ENCODE results near the gene DRP2.
A peak's percentile ranks its signal among the peaks of the same experiment; 100 is the strongest.
"Not testable (repeated sequence)": the region's sequence is repeated elsewhere in the genome, so short reads cannot be mapped to it uniquely, and the experiment has no call there.

Gene DRP2, protein sequence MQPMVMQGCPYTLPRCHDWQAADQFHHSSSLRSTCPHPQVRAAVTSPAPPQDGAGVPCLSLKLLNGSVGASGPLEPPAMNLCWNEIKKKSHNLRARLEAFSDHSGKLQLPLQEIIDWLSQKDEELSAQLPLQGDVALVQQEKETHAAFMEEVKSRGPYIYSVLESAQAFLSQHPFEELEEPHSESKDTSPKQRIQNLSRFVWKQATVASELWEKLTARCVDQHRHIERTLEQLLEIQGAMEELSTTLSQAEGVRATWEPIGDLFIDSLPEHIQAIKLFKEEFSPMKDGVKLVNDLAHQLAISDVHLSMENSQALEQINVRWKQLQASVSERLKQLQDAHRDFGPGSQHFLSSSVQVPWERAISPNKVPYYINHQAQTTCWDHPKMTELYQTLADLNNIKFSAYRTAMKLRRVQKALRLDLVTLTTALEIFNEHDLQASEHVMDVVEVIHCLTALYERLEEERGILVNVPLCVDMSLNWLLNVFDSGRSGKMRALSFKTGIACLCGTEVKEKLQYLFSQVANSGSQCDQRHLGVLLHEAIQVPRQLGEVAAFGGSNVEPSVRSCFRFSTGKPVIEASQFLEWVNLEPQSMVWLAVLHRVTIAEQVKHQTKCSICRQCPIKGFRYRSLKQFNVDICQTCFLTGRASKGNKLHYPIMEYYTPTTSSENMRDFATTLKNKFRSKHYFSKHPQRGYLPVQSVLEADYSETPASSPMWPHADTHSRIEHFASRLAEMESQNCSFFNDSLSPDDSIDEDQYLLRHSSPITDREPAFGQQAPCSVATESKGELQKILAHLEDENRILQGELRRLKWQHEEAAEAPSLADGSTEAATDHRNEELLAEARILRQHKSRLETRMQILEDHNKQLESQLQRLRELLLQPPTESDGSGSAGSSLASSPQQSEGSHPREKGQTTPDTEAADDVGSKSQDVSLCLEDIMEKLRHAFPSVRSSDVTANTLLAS

DNA sequence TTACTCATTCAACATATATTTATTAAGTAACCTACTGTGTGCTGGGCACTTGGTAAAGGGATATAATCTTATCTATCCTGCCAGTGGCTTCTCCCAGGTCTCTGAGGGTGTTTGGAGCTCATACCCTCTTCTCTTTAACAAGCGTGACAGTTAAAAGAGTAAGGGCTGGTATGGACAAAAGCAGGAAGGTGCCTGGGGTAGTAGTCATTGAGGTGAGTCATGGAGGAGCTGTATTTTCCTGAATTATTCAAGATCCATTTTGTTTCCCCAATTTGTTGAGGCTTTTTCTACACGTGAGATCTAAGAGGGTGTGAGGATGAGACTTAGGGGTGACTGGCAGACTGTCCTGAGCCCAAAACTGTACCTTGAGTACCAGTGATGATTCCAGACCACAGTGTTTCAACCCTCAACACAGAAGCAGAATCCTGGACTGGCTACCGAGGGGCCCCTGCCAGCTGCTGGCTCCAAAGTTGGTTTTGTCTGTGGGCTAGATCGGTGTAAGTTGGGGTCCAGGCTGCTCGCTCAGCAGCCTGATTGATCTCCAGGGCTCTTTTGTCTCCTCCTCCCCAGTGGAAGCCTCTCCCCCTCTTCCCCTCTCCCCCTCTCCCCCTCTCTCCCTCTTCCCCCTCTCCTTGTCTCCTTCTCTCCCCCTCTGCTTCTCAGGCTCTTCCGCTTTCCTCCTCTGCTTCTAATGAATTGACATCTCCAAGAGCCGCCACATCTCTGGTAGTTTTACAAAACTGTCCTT lies at the start of gene DRP2:
DRP2 (plus strand) TSS at position 671 of the 748 bp plus-strand sequence. CDS start 11,862 bp downstream, outside the sequence.
- peak; percentile 29 for DNase-seq (ENCODE audit: low spot score)

DNA sequence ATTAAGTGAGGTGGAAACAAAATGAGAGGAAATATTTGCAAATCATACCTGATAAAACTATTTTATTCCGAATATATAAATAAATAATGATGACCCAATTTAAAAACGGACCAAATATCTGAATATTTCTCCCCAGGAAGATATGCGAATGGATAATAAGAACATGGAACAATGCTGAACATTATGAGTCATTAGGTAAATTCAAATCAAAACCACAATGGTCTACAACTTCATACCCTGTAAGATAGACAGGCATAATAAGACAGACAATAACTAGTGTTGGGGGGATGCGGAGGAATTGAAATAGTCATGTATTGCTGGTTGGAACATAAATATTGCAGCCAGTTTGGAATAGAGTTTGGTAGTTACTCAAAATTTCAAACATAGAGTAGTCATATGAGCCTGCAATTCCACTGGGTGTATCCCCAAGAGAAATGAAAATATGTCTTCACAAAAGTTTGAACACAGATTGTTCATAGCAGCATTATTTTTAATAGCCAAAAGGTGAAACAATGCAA lies 47.6 kb upstream of the DRP2 start:
- no peak for DNase-seq (ENCODE audit: low spot score)

DNA sequence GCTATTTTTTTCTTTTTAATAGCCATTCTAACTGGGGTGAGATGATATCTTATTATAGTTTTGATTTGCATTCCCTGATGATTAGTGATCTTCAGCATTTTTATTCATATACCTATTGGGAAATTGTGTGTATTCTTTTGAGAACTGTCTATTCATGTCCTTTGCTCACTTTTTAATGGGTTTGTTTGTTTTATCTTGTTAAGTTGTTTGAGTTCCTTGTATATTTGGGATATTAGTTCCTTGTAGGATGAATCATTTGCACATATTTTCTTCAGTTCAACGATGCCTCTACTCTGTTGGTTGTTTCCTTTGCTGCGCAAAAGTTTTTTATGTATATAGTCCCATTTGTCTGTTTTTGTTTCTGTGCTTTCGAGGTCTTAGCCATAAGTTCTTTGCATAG lies 43.1 kb upstream of the DRP2 start:
- DNase-seq (ENCODE audit: low spot score) = no peak

DNA sequence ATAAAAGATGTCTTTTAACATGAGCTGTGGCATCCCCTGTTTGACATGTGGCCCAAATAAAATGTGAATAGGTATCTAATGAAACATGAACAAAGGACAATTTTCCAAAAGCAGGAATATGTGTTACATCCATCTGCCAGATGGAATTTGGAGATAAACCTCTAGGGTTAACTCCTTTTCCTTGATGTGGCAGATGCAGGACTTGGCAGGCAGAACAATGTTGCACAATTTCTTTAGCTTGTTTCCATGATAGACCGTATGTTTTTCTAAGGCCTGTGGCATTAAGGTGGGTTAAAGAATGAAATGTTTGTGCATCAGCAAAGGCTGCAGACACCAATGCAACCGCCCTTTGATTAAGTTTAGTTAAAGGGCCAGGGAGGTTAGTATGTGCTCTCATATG lies 34.7 kb upstream of the DRP2 start:
- DNase-seq (ENCODE audit: low spot score) = not testable (repeated sequence)

DNA sequence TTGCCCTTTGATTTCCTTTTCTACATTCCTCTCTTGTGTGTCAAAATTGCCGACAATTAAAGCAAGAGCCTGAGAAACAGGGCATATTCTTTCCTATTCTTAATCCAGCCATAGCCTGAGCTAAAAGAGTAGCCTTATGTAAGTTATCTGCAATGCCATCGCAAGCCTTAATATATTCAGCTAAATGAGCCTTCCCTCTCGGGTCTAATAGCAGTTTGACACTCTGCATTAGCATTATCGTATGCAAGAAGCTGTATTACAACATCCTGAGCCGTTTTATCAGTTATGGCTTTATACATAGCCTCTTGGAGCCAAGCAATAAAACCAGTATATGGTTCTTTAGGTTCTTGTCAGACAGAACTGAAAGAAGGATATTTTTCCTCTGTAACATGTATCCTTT lies 31.6 kb upstream of the DRP2 start:
- DNase-seq (ENCODE audit: low spot score) = not testable (repeated sequence)

DNA sequence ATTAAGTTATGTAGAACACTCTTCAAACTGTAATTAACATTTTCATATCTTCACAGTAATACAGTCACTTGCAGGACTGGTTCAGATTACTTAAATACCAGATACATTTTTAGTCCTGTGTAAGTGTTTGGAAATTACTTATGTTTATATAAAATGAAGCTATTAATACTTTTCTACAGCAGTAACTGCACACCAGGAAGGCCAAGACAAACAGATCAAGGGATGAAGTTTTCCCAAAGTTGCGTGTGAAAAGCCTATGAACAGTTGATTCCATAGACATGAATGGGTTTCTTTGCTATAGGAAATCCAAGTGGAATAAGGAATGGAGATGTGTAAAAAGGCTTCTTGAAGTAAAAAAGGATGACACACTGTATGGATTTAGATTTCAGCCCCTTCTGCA lies 28.9 kb upstream of the DRP2 start:
- DNase-seq (ENCODE audit: low spot score) = no peak

DNA sequence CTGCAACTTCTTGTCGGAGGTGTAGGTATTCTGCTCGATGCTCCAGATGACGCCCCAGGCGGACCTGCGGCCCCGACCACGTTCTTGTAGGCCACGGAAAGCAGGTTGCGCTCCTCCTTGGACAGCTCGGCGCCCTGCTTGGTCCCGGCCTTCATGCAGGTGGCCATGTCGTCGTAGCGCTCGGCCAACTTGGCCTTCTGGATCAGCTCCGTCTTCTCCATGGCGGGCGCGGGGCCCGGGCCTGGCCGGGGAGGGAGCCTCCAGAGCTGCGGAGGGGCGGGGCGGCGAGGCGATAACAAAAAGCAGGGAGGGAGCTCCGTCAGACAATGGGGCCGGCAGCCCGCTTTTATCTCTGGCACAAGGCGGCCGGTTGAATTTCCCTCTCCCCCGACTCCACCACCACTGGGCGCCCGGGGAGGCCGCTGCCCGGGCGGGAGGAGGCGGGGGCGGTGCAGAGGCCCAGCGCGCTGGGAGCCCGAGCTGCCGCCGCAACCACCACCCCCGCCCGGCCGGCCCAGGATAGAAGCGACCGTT lies 28.3 kb upstream of the DRP2 start:
- DNase-seq (ENCODE audit: low spot score) = no peak

DNA sequence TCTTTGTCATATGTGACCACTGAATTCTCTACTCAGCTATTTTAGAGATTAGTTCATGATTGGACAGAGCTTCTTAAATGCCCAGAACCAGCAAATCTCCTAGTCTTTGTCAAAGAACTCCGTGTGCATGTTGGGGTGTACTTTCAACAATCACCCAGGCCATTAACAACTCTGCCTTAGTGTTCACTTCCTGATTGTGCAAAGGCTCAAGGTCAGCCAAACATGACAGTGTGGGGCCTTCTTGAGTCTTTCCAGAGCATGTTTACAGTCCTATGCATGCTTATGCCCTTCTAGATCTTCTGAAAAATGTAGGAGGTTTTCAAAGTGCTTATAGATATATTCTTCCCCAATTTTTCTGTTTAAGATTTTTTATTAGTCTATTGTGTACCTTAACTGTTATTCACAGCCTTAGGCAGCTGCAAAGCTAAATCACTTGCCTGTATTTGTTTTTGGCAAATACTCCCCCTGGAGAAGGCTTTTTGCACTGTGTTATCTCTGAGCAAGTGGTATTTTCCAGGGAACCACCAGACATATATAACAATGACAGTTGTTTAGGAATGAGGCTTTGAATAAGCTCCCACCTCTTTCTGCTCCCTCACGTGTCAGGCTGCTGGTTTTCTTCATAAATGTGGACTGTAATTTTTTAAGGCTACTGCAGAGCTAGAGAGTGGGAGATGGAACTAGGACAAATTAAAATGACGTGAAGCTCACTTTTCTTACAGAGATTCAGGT lies 24.0 kb upstream of the DRP2 start:
- DNase-seq (ENCODE audit: low spot score) = no peak

DNA sequence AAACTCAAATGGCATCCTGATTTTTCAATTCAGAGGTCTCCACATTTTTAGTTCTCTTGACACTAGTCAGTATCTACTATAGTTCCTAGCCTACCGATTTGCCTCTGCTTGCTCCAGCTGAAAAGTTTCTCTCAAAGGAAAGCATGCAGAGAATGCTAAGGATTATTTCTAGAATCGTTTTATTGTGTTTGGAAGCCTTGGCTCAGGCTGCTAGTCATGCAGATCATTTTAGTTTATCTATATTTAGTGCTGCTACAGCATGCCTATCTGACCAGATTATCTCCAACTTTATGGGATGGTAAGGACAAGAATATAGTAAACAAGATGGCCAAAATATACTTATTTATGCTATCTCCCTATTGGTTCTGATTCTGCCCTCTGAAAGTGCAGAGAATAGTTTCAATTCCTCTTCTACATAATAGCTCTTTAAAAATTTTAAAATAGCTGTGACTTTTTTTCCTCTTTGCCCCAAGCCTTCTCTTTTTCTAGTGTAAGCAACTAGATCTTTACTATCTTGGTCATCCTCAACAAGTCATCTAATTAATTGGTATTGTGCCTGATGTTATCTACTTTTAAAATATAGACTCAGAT lies 15.7 kb upstream of the DRP2 start:
- DNase-seq (ENCODE audit: low spot score) = no peak

DNA sequence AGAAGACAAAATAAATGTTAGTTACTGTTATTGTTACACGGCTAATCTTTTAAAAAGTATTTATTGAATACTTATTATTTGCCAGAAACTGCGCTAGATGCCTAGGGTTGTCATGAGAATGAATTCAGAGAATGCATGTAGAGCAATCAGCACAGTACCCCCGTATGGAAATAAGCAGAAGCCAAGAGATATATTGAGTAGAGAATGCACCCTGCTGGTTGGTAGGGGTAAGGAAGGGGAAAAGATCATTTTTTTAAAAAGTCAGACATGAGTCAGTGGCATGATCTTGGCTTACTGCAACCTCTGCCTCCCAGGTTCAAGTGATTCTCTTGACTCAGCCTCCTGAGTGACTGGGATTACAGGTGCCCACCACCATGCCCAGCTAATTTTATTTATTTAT lies 13.1 kb upstream of the DRP2 start:
- DNase-seq (ENCODE audit: low spot score) = peak; percentile 53

DNA sequence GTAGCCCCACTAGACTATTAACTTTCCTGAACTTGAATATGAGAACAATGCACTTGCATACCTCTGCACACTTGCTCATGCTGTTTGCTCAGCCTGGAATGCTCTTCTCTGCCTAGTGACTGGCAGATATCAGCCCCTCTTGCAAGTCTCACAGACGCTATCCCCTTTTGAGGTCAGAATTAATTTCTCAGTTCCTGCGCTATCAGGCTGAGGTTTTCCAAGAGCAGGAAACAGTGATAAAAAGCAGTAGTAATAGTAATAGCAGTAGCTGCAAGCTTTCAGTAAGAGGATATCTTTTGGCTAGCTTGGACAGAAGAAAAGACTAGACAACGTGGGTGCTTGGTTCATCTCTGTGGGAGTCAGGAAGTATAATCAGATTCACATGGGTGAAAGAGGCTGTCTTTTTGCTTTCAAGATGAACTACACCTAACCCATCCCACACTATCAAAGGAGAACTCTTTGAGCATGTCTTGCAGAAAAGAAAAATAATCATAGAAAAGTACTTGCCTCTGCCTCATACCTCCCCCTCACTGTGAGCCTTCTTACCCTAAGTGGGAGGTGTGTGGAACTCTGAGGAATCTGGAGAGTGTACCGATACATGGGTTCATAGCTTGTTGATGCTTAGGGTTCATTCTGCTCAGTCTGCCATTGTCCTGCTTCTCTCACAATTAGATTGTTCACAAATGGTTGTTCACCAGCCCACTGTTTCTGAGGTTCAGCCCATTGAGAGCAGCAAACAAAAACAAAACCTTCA lies 11.3 kb upstream of the DRP2 start:
- no peak for DNase-seq (ENCODE audit: low spot score)

DNA sequence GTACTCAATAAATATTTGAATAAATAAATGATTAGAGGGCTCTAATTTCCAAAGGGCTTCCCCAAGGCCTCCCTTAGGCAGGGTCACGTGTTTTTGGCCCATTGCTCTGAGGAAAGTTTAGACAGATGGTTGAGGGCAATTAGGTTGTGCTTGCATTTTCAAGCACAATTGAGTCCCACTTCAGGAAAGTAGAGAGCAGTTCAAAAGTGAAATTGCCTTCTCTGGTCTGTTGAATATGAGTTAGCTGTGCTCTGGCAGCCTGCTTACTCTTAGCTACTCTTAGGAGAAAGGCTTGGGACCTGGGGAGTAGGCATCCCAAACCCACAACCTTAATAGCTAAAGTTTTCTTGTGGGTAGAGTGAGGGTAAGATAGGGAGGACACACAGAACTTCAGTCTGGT lies 9.0 kb upstream of the DRP2 start:
- no peak for DNase-seq (ENCODE audit: low spot score)

DNA sequence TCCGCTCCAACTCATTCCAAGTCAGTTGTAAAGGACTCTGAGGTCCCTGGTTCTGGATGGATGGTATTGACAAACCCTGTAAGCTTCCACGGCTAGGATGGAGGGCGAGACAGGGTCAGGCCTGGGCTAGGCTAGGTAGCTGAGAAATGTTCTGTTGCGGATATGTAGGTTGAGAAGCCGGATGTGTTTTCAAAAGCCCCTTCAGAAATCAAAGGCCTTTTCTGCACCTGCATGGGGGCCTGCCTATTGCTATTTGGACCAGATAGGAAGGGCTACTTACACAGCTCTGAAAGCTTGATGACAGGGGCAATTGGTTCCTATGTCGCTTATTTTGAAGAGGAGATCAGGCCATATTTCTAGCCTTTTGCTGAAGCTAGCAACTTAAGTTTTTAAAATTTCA lies 1.9 kb upstream of the DRP2 start:
- DNase-seq (ENCODE audit: low spot score) = no peak

DNA sequence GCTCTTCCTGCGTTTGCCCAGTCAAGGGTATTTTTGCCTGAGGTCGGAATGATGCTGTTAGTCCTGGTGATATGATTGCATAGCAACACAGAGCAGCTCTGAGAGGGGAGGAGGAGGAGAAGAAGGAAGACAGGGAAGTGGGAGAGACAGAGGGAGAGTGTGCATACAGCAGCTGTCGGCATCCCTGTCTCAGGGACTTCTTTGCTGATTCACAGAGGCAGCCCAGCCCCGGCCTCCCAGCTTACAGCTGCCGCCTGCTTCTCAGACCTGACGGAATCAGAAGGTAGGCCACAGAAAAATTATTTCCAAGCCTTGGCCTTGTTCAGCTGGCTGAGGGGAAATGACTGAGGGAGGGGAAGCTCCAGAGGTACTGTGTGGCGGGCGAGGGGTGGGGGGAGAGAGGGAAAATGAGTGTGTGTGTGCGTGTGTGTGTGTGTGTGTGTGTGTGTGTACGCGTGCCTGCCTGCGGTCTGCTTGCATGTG lies 319 bp downstream of the DRP2 start:
- DNase-seq (ENCODE audit: low spot score) = no peak

DNA sequence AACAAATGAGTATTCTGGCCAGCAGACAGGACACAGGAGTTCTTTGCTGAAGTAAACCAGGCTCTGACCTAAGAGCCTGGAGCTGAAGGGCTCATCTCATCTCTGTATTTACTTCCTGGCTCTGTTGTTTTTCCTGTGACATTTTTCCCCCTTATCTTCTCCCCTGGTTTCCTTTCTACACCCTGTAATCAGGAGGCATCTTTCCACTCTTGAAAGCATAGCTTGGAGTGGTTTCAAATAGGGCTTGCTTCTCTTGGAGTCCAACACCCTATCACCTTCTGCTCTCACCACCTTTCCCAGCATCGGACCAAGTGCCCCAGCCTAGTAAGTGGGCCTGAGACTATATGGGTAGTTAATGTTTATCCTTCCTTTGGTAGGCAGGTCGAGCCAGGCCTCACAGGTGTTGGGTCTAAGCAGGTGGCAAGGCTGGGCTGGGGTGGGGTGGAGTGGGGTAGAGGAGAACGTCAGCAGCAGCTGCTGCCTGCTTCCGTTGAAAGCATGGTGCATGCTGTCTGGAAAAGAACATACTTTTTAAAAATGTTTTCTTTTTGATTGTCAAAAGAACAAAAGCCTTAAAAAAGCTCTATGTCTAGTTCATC lies 1.2 kb downstream of the DRP2 start:
- no peak for DNase-seq (ENCODE audit: low spot score)

DNA sequence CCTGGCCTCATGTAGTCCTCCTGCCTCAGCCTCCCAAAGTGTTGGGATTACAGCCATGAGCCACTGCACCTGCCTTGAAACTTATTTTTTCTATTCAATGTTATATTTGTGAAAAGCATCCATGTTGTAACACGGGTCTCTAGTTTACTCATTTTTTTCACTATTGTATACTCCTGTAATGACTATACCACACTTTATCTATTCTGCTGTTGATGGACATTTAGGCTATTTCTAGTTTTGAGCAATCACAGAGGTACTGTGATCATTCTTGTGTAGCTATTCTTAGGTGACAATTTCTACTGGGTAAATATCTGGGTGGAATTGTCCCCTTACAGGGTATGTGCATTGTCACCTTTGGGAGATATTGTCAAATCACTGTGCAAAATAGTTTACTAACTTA lies 3.6 kb downstream of the DRP2 start:
- no peak for DNase-seq (ENCODE audit: low spot score)

DNA sequence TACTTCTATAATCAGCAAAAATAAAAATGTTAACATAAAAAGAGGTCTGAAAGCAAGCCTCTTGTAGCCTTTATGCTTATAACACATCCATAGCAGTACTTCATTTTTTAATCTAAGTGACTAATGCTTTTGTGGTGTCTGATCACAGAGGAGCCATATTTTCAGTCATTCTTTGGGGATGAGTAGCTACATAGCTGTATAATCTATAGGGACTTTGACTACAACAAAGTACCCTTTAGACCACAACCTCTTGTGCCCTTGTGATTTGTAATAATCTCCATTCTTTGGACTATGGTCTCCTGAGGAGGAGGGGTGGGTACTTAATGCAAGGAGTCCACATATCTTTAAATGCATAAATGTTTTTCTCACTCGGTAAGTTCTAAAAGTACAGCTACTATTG lies 9.6 kb downstream of the DRP2 start:
- DNase-seq (ENCODE audit: low spot score) = peak; percentile 35

DNA sequence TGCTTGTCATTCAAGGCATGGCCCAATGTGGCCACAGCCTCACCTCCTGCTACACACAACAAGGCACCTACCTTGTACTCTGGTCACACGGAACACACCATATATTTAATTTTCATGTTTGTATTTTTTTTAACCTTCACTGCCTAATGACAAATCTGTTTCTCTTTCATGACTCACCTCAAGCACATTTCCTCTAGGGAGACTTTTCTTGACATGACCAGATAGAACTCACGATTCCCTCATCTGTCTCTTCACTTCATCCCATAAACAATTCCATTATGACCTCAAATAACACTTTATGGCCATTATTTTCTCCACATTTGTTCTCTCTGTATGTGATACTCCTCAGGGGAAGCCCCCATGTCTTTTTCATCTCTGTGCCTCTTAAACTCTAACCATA lies 11.1 kb downstream of the DRP2 start:
- peak; percentile 17 for DNase-seq (ENCODE audit: low spot score)

DNA sequence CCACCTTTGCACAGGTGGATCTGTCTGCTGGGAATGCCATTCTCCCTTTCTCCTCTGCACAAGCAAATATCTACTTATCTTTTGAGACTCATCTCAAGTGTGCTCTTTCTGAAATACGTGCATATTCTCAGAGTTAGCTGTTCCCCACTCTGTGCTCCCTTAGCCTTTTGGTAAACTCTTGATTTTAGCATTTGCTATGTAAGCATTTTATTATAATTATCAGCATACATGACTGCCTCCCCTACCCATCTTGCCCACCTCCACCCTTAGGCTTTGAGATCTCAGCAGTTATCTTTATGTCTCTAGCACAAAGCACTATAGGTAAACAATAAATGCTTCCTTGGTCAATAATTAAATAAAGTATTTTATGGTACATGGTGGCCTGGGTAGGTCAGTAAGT lies 11.5 kb downstream of the DRP2 start:
- DNase-seq (ENCODE audit: low spot score) = no peak

All from AG08395 (cell line).